GM19099 (cell line): ENCODE results near the gene SPSB2.

ENCODE experiments used
- POLR2A ChIP-seq: IDR thresholded peaks from 3 replicates; pipeline ENCODE4 v1.6.1; 2011; ENCODE audit warnings: low read depth; ENCODE audit not compliant: insufficient read length; ENCODE audit errors: extremely low read depth

Gene SPSB2

GRCh38 chr12:6822426-6823135 lies 50.5 kb downstream of the SPSB2 start:
- TF ChIP-seq POLR2A: no peak

GRCh38 chr12:6821591-6822425 lies 51.3 kb downstream of the SPSB2 start, which contains the start of gene GPR162:
TSS of gene GPR162 (plus strand) at chr12:6821821. CDS start at chr12:6823899, 2,078 bp downstream.
- TF ChIP-seq POLR2A: no peak
